ENCODE data around the gene FRMD4B. TPM values are rescaled to one million over a fixed set of nuclear protein-coding genes. Genes with fewer than 3 reads are reported as not detected.
A peak's percentile ranks its signal among the peaks of the same experiment; 100 is the strongest.

FRMD4B gene
- total RNA-seq, 2 experiments from 2014 or later: 55.8 to 68.2 TPM

GRCh38 chr3:69370156-69370883, 15.6 kb downstream of the FRMD4B start:
- CTCF ChIA-PET: interaction anchor here (0.8 kb wide), 1 partner anchor 8 kb away, joined by 3 read pairs; no protein-coding TSS in a partner anchor
- Mint-ChIP-seq H3K27me3 (peaks cover 16% of the 10 kb centered on the region), H3K9me3 (ENCODE audit: low read depth) (no peaks in the 10 kb centered on the region), H3K4me3 (no peak overlapping the region), H3K36me3 (no peaks in the 10 kb centered on the region), H3K27ac (no peak overlapping the region), H3K4me1 (peaks cover 16% of the 10 kb centered on the region)
- no peak for ATAC-seq
- DNase-seq: no peak

- Mint-ChIP-seq H3K4me1 (peaks cover 16% of the 10 kb centered on the region), H3K9me3 (ENCODE audit: low read depth) (no peaks in the 10 kb centered on the region), H3K36me3 (no peaks in the 10 kb centered on the region), H3K27ac (no peak overlapping the region), H3K4me3 (no peak overlapping the region), H3K27me3 (peaks cover 16% of the 10 kb centered on the region)
- DNase-seq: peak; percentile 79
- peak; percentile 85 for ATAC-seq
- CTCF ChIA-PET: interaction anchor here (2.1 kb wide), 1 partner anchor 207 kb away, joined by 11 read pairs; no protein-coding TSS in a partner anchor
Observed at GRCh38 chr3:69368129-69368741, 17.7 kb downstream of the FRMD4B start.

DNA sequence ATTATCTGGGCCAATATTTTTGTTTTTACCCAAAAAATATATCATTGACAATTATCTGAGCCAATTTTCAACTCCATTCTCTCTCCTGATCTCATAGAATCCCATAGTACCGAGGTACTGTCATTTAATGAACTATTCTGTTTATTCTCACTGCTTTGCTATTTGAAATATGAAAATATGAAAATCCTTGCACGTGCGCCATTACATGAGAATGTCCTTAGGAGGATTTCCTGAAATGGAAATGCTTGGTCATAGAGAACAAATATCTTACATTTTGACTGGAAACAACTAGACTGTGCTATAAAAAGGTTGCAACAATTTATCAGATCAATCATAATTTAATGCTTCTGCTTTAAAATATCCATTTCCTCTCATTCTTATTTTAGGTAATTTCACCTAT, 18.3 kb downstream of the FRMD4B start:
- Mint-ChIP-seq H3K4me3 (no peak overlapping the region), H3K27ac (no peak overlapping the region), H3K36me3 (no peaks in the 10 kb centered on the region), H3K4me1 (peaks cover 16% of the 10 kb centered on the region), H3K27me3 (peaks cover 11% of the 10 kb centered on the region), H3K9me3 (ENCODE audit: low read depth) (no peaks in the 10 kb centered on the region)
- no peak for DNase-seq
- ATAC-seq: no peak
- CTCF ChIA-PET: interaction anchor here (2.1 kb wide), 1 partner anchor 206 kb away, joined by 11 read pairs; no protein-coding TSS in a partner anchor

DNA sequence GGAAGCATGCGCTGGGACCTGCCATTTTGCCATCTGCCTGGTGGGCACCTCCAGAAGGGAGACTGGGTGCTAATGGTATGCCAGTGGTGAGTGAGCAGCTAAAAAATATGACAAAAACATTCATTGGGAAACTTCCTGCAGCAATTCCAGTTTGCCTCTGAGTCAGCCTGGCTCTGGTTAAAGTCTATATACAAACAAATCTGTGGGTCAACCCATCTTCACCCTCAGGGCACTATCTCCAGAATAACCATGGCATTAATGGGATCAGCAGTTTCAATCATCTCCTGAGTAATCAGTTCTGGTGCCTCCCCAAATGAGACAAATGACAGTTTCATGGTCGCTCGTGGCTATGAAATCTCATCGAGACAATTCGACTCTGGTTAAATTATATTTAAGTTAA, 21.5 kb downstream of the FRMD4B start:
- peaks cover 25% of the 10 kb centered on the region for H3K27me3 Mint-ChIP-seq
- H3K27ac Mint-ChIP-seq: no peak overlapping the region
- no peak for DNase-seq
- no peaks in the 10 kb centered on the region for H3K9me3 Mint-ChIP-seq (ENCODE audit: low read depth)
- ATAC-seq: no peak
- H3K4me1 Mint-ChIP-seq: peaks cover 12% of the 10 kb centered on the region
- H3K36me3 Mint-ChIP-seq: no peaks in the 10 kb centered on the region
- CTCF ChIA-PET: interaction anchor here (1.0 to 1.3 kb wide), 2 partner anchors 10 to 203 kb away, joined by 3 to 4 read pairs; no protein-coding TSS in a partner anchor
- no peak overlapping the region for H3K4me3 Mint-ChIP-seq

GRCh38 chr3:69360690-69361089, 25.2 kb downstream of the FRMD4B start:
- H3K9me3 Mint-ChIP-seq (ENCODE audit: low read depth): no peaks in the 10 kb centered on the region
- H3K27ac Mint-ChIP-seq: no peak overlapping the region
- peaks cover 23% of the 10 kb centered on the region for H3K27me3 Mint-ChIP-seq

DNA sequence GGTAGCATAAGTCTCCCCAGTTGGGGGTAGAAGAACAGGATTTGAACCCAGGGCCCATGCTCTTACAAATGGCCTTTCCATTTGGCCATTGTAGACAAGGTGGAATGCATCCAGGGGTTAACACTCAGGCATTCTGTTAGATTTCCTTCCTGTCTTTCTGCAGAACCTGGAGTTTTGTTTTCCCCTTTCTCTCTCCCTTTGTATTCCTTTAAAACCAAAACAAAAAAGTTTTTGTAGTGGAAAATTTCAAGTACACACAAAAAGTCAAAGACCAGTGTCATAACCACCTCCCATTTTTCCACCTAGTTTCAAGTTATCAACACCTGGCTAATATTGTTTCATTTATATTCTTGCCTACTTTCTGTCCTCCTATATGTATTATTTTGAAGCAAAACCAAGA, 26.0 kb downstream of the FRMD4B start:
- H3K4me1 Mint-ChIP-seq: peaks cover 3% of the 10 kb centered on the region
- no peaks in the 10 kb centered on the region for H3K36me3 Mint-ChIP-seq
- DNase-seq: no peak
- no peaks in the 10 kb centered on the region for H3K9me3 Mint-ChIP-seq (ENCODE audit: low read depth)
- peaks cover 23% of the 10 kb centered on the region for H3K27me3 Mint-ChIP-seq
- H3K27ac Mint-ChIP-seq: no peak overlapping the region
- ATAC-seq: no peak
- CTCF ChIA-PET: interaction anchor here (0.5 kb wide), 1 partner anchor 148 kb away, joined by 3 read pairs; no protein-coding TSS in a partner anchor
- no peak overlapping the region for H3K4me3 Mint-ChIP-seq

More at GRCh38 chr3:69360690-69361089, 25.2 kb downstream of the FRMD4B start:
- ATAC-seq (no peak), DNase-seq (no peak)
- H3K36me3 Mint-ChIP-seq: no peaks in the 10 kb centered on the region
- peaks cover 3% of the 10 kb centered on the region for H3K4me1 Mint-ChIP-seq
- CTCF ChIA-PET: no interaction called here
- H3K4me3 Mint-ChIP-seq: no peak overlapping the region

- Mint-ChIP-seq H3K4me3 (no peak overlapping the region), H3K27ac (no peak overlapping the region), H3K36me3 (no peaks in the 10 kb centered on the region), H3K27me3 (peaks cover 27% of the 10 kb centered on the region), H3K4me1 (peaks cover 3% of the 10 kb centered on the region), H3K9me3 (ENCODE audit: low read depth) (no peaks in the 10 kb centered on the region)
- ATAC-seq (no peak), DNase-seq (no peak)
- CTCF ChIA-PET: no interaction called here
Observed at GRCh38 chr3:69359339-69359893, 26.5 kb downstream of the FRMD4B start.

DNA sequence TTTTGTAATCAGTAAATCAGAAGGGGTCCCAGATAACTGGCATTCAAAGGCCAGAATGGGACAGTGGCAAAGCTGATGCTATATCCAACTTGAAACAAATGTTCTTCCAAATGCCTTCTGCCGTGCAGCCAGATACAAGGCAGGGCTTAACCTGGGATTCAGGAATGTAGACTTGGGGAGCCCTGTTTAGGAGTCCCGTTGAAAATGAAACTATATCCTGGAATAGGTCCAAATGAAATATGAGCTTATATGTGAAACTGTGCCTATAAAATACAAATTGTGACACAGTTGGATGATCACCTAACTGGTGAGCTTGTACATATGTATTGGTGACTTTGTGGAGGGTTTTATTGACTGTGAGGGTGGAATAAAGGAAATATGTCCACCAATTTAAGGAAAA, 28.7 kb downstream of the FRMD4B start:
- CTCF ChIA-PET: no interaction called here
- DNase-seq (no peak), ATAC-seq (no peak)
- no peak overlapping the region for H3K27ac Mint-ChIP-seq
- H3K27me3 Mint-ChIP-seq: peaks cover 42% of the 10 kb centered on the region
- no peaks in the 10 kb centered on the region for H3K36me3 Mint-ChIP-seq
- no peaks in the 10 kb centered on the region for H3K9me3 Mint-ChIP-seq (ENCODE audit: low read depth)
- H3K4me1 Mint-ChIP-seq: peaks cover 14% of the 10 kb centered on the region
- no peak overlapping the region for H3K4me3 Mint-ChIP-seq

DNA sequence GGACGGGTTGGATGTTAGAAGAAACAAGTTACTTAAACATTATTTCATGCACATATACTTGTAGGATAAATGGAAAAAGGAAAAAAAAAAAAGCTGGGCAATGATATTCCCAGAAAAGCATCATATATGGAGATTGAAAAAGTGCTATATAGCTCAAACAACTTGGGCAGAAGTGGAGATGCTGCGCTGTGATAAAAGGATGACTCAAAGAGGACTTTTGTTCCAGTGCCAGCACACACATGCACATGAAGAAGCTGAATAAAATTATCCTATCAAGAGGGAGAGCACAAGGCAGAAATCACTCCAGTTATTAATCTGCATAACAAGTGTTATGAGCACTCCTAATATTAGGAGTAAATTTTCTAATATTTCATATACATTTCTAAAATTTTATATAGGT, 30.9 kb downstream of the FRMD4B start:
- Mint-ChIP-seq H3K27ac (no peak overlapping the region), H3K4me1 (peaks cover 14% of the 10 kb centered on the region), H3K27me3 (peaks cover 30% of the 10 kb centered on the region), H3K36me3 (no peaks in the 10 kb centered on the region), H3K9me3 (ENCODE audit: low read depth) (no peaks in the 10 kb centered on the region), H3K4me3 (no peak overlapping the region)
- ATAC-seq (no peak), DNase-seq (no peak)
- CTCF ChIA-PET: interaction anchor here (1.1 kb wide), 1 partner anchor 9 kb away, joined by 3 read pairs; no protein-coding TSS in a partner anchor

GRCh38 chr3:69353503-69353902, 32.4 kb downstream of the FRMD4B start:
- H3K36me3 Mint-ChIP-seq: no peaks in the 10 kb centered on the region
- ATAC-seq: no peak
- no peak for DNase-seq
- no peak overlapping the region for H3K27ac Mint-ChIP-seq
- no peaks in the 10 kb centered on the region for H3K9me3 Mint-ChIP-seq (ENCODE audit: low read depth)
- CTCF ChIA-PET: no interaction called here
- peaks cover 14% of the 10 kb centered on the region for H3K4me1 Mint-ChIP-seq
- peak overlapping the region; percentile 47 for H3K4me3 Mint-ChIP-seq
- peaks cover 23% of the 10 kb centered on the region for H3K27me3 Mint-ChIP-seq

GRCh38 chr3:69353088-69353478, 32.8 kb downstream of the FRMD4B start:
- DNase-seq (no peak), ATAC-seq (no peak)
- Mint-ChIP-seq H3K9me3 (ENCODE audit: low read depth) (no peaks in the 10 kb centered on the region), H3K27ac (no peak overlapping the region), H3K36me3 (no peaks in the 10 kb centered on the region), H3K27me3 (peaks cover 26% of the 10 kb centered on the region), H3K4me1 (peaks cover 14% of the 10 kb centered on the region), H3K4me3 (peak overlapping the region; percentile 47)
- CTCF ChIA-PET: no interaction called here

DNA sequence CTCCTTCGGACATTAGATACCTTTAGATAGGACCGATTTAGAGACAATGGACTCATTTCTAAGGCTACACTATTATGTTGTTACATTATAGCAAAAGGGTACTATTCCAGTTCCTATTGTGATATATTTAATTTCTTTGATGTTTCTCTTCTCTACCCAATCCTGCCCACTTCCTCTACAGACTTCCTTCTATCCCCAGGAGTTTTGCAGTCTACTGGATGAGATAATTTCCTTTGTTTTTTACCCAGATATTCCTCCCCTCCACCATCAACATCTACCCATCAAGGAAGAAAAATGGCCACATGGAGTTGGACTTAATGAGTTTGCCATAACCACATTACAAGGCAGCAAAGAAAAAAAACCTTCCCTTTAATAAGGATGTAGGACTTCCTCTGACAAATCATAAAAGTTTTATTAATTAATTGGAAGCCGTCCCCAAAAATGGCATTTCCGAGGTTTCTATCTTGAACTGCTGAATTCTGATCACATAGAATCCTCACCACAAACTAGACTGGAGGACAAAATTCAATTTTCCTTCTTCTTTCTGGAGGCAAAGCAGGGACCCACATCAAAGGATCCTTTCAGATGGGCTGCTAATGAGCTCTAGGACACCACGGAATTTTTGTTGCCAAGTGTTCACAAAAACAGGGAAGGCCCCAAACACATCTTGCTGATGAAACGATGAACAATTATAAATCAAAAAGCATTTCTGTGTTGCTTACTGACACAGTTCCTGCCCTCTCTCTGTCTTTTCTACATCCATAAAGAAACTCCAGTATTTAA, 33.4 kb downstream of the FRMD4B start:
- Mint-ChIP-seq H3K4me1 (peaks cover 13% of the 10 kb centered on the region), H3K4me3 (no peak overlapping the region), H3K27ac (no peak overlapping the region), H3K27me3 (peaks cover 28% of the 10 kb centered on the region), H3K9me3 (ENCODE audit: low read depth) (no peaks in the 10 kb centered on the region), H3K36me3 (no peaks in the 10 kb centered on the region)
- ATAC-seq: no peak
- CTCF ChIA-PET: no interaction called here
- no peak for DNase-seq

- Mint-ChIP-seq H3K27me3 (peaks cover 14% of the 10 kb centered on the region), H3K36me3 (no peaks in the 10 kb centered on the region), H3K4me3 (no peak overlapping the region), H3K9me3 (ENCODE audit: low read depth) (peaks cover 2% of the 10 kb centered on the region), H3K4me1 (no peaks in the 10 kb centered on the region), H3K27ac (no peak overlapping the region)
- CTCF ChIA-PET: no interaction called here
- ATAC-seq (no peak), DNase-seq (no peak)
Observed at GRCh38 chr3:69343875-69344274, 42.0 kb downstream of the FRMD4B start.
